Esophagus squamous epithelium (tissue), 5 donors: ENCODE data around the gene DHRS1. TPM values are rescaled to one million over a fixed set of nuclear protein-coding genes. Genes with fewer than 3 reads are reported as not detected.

ENCODE experiments used
- DNase-seq: peaks from one replicate; lab custom pipeline; 2025; lab: John Stamatoyannopoulos, UW
- H3K27ac ChIP-seq, 4 donors: fragments of 200-600 bp; sonication (generic); one replicate each; pipeline ENCODE4 v1.5.1; 2016 to 2019; ENCODE audit warnings: mild to moderate bottlenecking in 1 of 4
- H3K27me3 ChIP-seq, 4 donors: fragments of 200-600 bp; sonication (generic); 1 replicate in 3 of 4; 2 replicates in 1 of 4; pipeline versions ENCODE4 v1.5.1 to v1.6.0; 2017 to 2021; ENCODE audit warnings: antibody characterized with exemption in 1 of 4
- H3K36me3 ChIP-seq, 3 donors: fragments of 200-600 bp; sonication (generic); one replicate each; pipeline ENCODE4 v1.5.1; 2016 to 2019
- H3K4me1 ChIP-seq, 3 donors: fragments of 200-600 bp; sonication (generic); one replicate each; pipeline ENCODE4 v1.5.1; 2017 to 2019
- H3K4me3 ChIP-seq, 4 donors: fragments of 200-600 bp; sonication (generic); 1 replicate in 3 of 4; 2 replicates in 1 of 4; pipeline ENCODE4 v1.5.1; 2016 to 2019; ENCODE audit warnings: mild to moderate bottlenecking in 2 of 4, moderate library complexity in 1 of 4
- H3K9me3 ChIP-seq, 3 donors: fragments of 200-600 bp; sonication (generic); one replicate each; pipeline ENCODE4 v1.5.1; 2016 to 2019
- POLR2A ChIP-seq, 4 donors: fragments of 450-650 bp; IDR thresholded peaks; one replicate each; pipeline ENCODE4 v1.6.1; 2017; ENCODE audit warnings: antibody characterized with exemption in 4 of 4, mild to moderate bottlenecking in 4 of 4, moderate library complexity in 3 of 4
- WGBS, 2 donors: methylation state at CpG; one replicate each; pipeline ENCODE4 v1.1.5; 2018; 5-methylcytosine and 5-hydroxymethylcytosine counted together
- intact Hi-C: fragments of 100-400 bp; cut with DNase I; formaldehyde crosslinking; loops from one replicate; pipeline ENCODE4 v1.15.0; 2022
- total RNA-seq, 4 donors: library from RNA; depleted of rRNA; stranded (reverse); fragments of >200 nt; gene quantifications; one replicate each; pipeline ENCODE4 v1.1.0, GENCODE V29; 2016
- TF ChIP-seq, protein P1 (sequence below), 6 experiments: fragments of 450-650 bp in 4 of 6; fragments of 200-600 bp in 2 of 6; sonication (generic) in 2 of 6; IDR thresholded peaks; one replicate each; pipeline ENCODE4 v1.5.1; 2016 to 2019; ENCODE audit warnings: antibody characterized with exemption in 6 of 6, mild to moderate bottlenecking in 4 of 6, moderate library complexity in 4 of 6
- donor health status: DM: yes; HTN: yes; CAD: no.

Gene DHRS1
- total RNA-seq, 4 donors from 2014 or later, result 81.6 to 164 (median 101) TPM

DNA sequence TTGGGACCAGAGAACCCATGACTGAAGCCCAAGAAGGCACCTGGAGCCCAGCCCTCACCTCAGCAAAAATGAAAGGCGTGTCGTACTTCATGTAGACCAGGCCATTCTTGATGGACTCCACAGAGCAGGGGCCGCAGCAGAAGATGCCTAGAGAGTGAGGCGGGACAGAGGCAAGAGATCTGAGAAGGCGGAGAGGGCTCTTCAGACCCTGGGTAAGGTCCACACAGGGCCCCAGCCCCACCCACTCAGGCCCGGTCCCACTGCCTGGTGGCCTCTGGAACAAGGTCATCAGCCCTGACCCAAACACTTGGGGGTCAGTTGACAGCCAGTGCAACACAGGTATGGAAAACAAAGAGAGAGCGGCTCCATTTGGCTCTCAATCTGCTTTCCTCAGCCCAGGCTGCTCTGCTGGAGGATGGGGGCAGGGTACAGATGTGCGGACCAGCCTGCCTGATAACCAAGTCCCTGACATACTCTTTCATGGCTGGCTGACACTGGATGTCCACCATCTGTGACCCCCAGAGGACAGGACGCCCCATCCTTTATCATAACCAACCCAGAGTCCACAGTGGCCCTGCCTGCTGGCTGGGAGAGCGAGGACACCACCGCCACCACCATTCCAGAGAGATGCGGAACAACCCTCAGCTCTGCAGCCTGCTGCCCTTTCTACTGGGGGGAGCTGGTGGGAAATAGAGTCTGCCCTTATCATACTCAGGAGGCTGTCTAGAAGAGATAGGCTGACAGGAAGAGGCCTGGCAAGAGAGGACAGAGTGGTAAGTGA lies 43.5 kb downstream of the DHRS1 start:
- TF ChIP-seq, protein P1, sequence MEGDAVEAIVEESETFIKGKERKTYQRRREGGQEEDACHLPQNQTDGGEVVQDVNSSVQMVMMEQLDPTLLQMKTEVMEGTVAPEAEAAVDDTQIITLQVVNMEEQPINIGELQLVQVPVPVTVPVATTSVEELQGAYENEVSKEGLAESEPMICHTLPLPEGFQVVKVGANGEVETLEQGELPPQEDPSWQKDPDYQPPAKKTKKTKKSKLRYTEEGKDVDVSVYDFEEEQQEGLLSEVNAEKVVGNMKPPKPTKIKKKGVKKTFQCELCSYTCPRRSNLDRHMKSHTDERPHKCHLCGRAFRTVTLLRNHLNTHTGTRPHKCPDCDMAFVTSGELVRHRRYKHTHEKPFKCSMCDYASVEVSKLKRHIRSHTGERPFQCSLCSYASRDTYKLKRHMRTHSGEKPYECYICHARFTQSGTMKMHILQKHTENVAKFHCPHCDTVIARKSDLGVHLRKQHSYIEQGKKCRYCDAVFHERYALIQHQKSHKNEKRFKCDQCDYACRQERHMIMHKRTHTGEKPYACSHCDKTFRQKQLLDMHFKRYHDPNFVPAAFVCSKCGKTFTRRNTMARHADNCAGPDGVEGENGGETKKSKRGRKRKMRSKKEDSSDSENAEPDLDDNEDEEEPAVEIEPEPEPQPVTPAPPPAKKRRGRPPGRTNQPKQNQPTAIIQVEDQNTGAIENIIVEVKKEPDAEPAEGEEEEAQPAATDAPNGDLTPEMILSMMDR (IDR thresholded peaks at IDR 0.05), result no peak
- TF ChIP-seq POLR2A (IDR thresholded peaks at IDR 0.05), result no peak
- Histone ChIP-seq H3K4me3 (no peak overlapping the region), H3K36me3 (peaks cover 7 to 99% (median 24%) of the 10 kb centered on the region in 3 donors), H3K27me3 (no peaks in the 10 kb centered on the region), H3K27ac (peak overlapping the region in 1 of 4 donors; percentile 14), H3K4me1 (peaks cover 9 to 30% (median 17%) of the 10 kb centered on the region in 3 donors), H3K9me3 (no peaks in the 10 kb centered on the region)
- no peak for DNase-seq
- 91 to 100% methylated on average over 1 to 9 of the region's 12 CpGs for WGBS, 2 donors
- intact Hi-C loops, result no loop called here

DNA sequence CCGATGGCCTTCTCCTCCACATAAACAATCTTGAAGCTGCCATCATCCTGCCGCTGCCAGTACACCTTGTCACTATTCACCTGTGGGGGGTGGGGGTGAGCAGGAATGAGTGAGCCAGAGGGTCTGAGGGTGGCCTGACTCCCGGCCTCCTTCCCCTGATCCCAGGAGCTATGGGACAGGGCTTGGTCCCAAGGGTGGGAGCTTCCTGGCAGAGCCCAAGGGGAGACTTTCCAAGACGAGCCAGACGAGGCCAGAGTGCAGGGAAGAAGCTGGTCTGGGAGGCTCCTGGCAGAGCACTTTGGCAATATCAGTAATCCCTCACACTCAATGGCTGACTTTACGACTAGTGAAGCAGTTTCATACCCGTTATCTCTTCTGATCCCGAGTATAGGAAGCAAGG lies 44.1 kb downstream of the DHRS1 start:
- intact Hi-C loops, result no loop called here
- 87 to 92% methylated on average over 5 to 7 of the region's 8 CpGs for WGBS, 2 donors
- TF ChIP-seq, protein P1 (IDR thresholded peaks at IDR 0.05), result no peak
- TF ChIP-seq POLR2A (IDR thresholded peaks at IDR 0.05), result no peak
- H3K36me3 ChIP-seq, result peaks cover 7 to 99% (median 27%) of the 10 kb centered on the region in 3 donors
- no peak overlapping the region for H3K4me3 ChIP-seq
- no peak for DNase-seq
- H3K27me3 ChIP-seq, result no peaks in the 10 kb centered on the region
- peaks cover 9 to 23% (median 13%) of the 10 kb centered on the region in 3 donors for H3K4me1 ChIP-seq
- H3K27ac ChIP-seq, result no peak overlapping the region
- H3K9me3 ChIP-seq, result no peaks in the 10 kb centered on the region

DNA sequence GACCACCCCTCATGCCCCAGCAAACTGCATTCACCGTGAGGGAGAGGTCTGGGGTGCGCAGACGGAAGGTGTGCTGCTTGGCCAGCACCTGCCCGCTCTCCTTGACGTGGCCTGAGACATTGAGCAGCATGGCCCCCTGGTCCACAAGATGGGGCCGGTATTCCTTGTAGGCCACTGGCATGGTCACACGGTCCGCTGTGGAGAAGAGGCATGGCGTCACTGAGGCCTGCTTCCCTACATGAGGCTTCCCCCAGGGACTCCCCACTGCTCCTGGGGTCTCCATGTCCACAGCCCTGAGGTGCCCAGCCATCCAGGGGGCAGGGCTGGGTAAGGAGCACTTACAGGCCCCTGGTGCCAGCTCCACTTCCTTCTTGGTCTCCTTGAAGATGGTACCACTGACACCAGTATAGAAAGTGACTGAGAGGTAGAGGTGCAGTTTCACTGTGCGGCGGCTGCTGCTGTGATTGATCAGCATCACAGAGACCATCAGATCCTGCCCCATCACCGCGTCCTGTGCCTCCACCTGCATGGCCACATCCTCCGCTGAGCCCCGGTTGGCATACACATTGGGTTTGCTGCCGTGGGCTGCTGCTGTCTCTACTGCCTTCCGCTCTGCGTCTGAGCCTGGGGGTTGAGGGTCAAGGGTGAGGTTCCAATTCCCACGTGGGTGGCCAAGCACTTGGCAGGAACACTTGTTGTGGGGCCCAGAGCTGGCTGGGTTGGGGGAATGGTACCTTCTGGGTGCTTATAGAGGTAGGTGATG lies 44.8 kb downstream of the DHRS1 start:
- WGBS, 2 donors, result 91 to 96% methylated on average over 10 to 14 of the region's 19 CpGs
- H3K4me3 ChIP-seq, result no peak overlapping the region
- no peak for DNase-seq
- no peaks in the 10 kb centered on the region for H3K9me3 ChIP-seq
- peaks cover 9 to 16% (median 11%) of the 10 kb centered on the region in 3 donors for H3K4me1 ChIP-seq
- H3K36me3 ChIP-seq, result peaks cover 7 to 98% (median 28%) of the 10 kb centered on the region in 3 donors
- TF ChIP-seq, protein P1 (IDR thresholded peaks at IDR 0.05), result no peak
- TF ChIP-seq POLR2A (IDR thresholded peaks at IDR 0.05), result no peak
- intact Hi-C loops, result no loop called here
- H3K27ac ChIP-seq, result no peak overlapping the region
- H3K27me3 ChIP-seq, result no peaks in the 10 kb centered on the region

DNA sequence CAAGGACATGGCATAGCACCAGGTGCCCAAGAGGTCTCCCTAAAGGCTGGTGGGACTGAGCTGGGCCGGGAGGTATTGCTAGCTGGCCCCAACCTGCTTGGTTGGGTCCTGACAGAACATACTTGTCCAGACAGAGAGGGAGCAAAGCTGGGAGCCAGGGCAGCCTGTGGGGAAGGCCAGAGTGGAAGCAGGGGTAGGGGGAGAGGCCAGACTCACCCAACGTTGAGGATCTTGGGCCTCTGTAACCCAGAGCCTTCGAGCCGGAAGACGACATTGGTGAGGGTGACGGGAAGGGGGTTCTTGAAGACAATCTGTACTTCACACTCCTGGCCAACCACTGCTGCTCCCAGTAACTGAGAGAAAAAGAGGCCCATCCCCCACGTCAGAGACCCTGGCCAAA lies 45.6 kb downstream of the DHRS1 start:
- peaks cover 7 to 98% (median 28%) of the 10 kb centered on the region in 3 donors for H3K36me3 ChIP-seq
- WGBS, 2 donors, result 76 to 77% methylated on average over 6 to 7 of the region's 7 CpGs
- no peak overlapping the region for H3K4me3 ChIP-seq
- intact Hi-C loops, result no loop called here
- H3K4me1 ChIP-seq, result peaks cover 4 to 8% (median 5%) of the 10 kb centered on the region in 3 donors
- TF ChIP-seq, protein P1 (IDR thresholded peaks at IDR 0.05), result no peak
- TF ChIP-seq POLR2A (IDR thresholded peaks at IDR 0.05), result no peak
- no peak overlapping the region for H3K27ac ChIP-seq
- no peaks in the 10 kb centered on the region for H3K9me3 ChIP-seq
- DNase-seq, result no peak
- H3K27me3 ChIP-seq, result no peaks in the 10 kb centered on the region
